Measurements from ENCODE around the gene ADISSP. TPM values are rescaled to one million over a fixed set of nuclear protein-coding genes. Genes with fewer than 3 reads are reported as not detected.
A peak's percentile ranks its signal among the peaks of the same experiment; 100 is the strongest.

The ADISSP gene
- 18.0 TPM for total RNA-seq (ENCODE audit: unreplicated experiment)
- long read RNA-seq, transcript C20orf27-202 (6 exons, 1,886 nt), result major isoform, 22 of 25 reads
- long read RNA-seq, partial matches to known transcripts, result 2 of 25 reads
- long read RNA-seq, other reads (novel, unspliced or antisense), result 1 of 25 reads

GRCh38 chr20:3767427-3768341 lies at the start of gene ADISSP:
Gene ADISSP (minus strand): TSS chr20:3767753. CDS start chr20:3760100, 7,653 bp downstream.
- H3K4me1 Mint-ChIP-seq (ENCODE audit: unreplicated experiment), result peaks cover 9% of the 10 kb centered on the region
- H3K36me3 Mint-ChIP-seq (ENCODE audit: low read depth, unreplicated experiment), result peaks cover 4% of the 10 kb centered on the region
- peak within 1 kb of the TSS; percentile 89 for H3K27ac Mint-ChIP-seq (ENCODE audit: unreplicated experiment)
- TF ChIP-seq CTCF (IDR thresholded peaks at IDR 0.05; ENCODE audit: unreplicated experiment), result no peak
- DNase-seq (ENCODE audit: low spot score), result peak; percentile 97
- peaks cover 14% of the 10 kb centered on the region for H3K27me3 Mint-ChIP-seq (ENCODE audit: unreplicated experiment)
- peak within 1 kb of the TSS; percentile 88 for H3K4me3 Mint-ChIP-seq (ENCODE audit: unreplicated experiment)
- no peaks in the 10 kb centered on the region for H3K9me3 Mint-ChIP-seq (ENCODE audit: unreplicated experiment)

DNA sequence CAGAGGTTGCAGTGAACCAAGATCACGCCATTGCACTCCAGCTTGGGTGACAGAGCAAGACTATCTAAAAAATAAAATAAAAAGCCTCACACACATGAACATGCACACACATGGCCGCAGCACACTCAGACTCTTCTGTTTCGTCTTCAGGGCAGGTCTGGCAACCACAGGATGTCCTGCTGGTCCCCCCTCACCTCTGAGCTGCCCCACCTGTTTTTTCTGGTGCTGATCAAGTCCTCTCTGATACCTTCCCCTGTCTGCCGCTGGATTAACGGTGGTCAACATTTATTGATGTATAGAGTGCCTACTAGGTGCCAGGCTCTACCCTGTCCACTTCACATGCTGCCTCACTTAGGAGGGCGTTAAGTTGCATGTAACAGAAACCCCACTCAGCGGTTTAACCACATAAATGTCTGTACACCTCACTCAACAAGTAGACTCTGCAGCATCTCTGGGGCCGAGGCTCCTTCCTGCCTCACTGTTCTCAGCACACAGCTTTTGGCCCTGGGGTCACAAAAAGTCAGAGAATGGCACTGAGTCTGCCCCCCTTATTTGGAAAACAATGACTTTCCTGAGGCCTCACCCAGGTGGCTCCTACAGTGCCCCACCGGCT lies 48.3 kb upstream of the ADISSP start:
- DNase-seq (ENCODE audit: low spot score), result no peak
- no peaks in the 10 kb centered on the region for H3K9me3 Mint-ChIP-seq (ENCODE audit: unreplicated experiment)
- no peak overlapping the region for H3K27ac Mint-ChIP-seq (ENCODE audit: unreplicated experiment)
- H3K4me1 Mint-ChIP-seq (ENCODE audit: unreplicated experiment), result peaks cover 15% of the 10 kb centered on the region
- no peak for TF ChIP-seq CTCF (IDR thresholded peaks at IDR 0.05; ENCODE audit: unreplicated experiment)
- no peak overlapping the region for H3K4me3 Mint-ChIP-seq (ENCODE audit: unreplicated experiment)
- H3K36me3 Mint-ChIP-seq (ENCODE audit: low read depth, unreplicated experiment), result peaks cover under 1% of the 10 kb centered on the region
- H3K27me3 Mint-ChIP-seq (ENCODE audit: unreplicated experiment), result peaks cover 9% of the 10 kb centered on the region

DNA sequence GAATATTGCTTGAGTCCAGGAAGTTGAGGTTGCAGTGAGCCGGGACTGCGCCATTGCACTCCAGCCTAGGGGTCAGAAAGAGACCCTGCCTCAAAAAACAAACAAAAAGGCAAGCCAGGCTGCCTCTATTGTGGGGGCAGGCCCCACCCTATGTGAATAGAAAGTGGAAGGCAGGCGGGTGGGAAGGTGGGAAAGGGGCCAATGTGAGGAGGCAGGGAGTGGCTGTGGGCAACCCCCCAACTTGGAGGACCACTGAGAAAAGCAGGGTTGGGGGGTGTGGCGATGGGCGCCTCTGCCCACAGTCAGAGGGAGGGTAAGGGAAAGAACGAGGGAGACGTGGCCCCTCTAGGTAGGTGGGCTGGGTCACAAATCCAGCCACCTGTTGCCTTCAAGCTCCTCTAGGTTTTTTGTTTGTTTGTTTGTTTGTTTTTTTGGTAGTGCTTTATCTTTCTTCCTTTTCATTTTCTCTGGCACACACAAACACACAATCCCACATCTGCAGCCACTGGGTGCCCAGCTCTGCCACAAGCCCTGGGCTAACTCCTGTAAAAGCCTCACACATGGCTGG lies 47.5 kb upstream of the ADISSP start:
- Mint-ChIP-seq H3K36me3 (ENCODE audit: low read depth, unreplicated experiment) (no peaks in the 10 kb centered on the region), H3K4me1 (ENCODE audit: unreplicated experiment) (peaks cover 14% of the 10 kb centered on the region), H3K27me3 (ENCODE audit: unreplicated experiment) (peaks cover 9% of the 10 kb centered on the region), H3K4me3 (ENCODE audit: unreplicated experiment) (no peak overlapping the region), H3K9me3 (ENCODE audit: unreplicated experiment) (no peaks in the 10 kb centered on the region), H3K27ac (ENCODE audit: unreplicated experiment) (no peak overlapping the region)
- no peak for TF ChIP-seq CTCF (IDR thresholded peaks at IDR 0.05; ENCODE audit: unreplicated experiment)
- DNase-seq (ENCODE audit: low spot score), result no peak

- peaks cover 9% of the 10 kb centered on the region for H3K27me3 Mint-ChIP-seq (ENCODE audit: unreplicated experiment)
- no peak for DNase-seq (ENCODE audit: low spot score)
- H3K27ac Mint-ChIP-seq (ENCODE audit: unreplicated experiment), result no peak overlapping the region
- H3K4me3 Mint-ChIP-seq (ENCODE audit: unreplicated experiment), result no peak overlapping the region
- TF ChIP-seq CTCF (IDR thresholded peaks at IDR 0.05; ENCODE audit: unreplicated experiment), result no peak
- no peaks in the 10 kb centered on the region for H3K36me3 Mint-ChIP-seq (ENCODE audit: low read depth, unreplicated experiment)
- H3K9me3 Mint-ChIP-seq (ENCODE audit: unreplicated experiment), result no peaks in the 10 kb centered on the region
- H3K4me1 Mint-ChIP-seq (ENCODE audit: unreplicated experiment), result peaks cover 7% of the 10 kb centered on the region
Measured at GRCh38 chr20:3813848-3814581, 46.5 kb upstream of the ADISSP start.
